ENCODE results near the gene MBD4.

DNA sequence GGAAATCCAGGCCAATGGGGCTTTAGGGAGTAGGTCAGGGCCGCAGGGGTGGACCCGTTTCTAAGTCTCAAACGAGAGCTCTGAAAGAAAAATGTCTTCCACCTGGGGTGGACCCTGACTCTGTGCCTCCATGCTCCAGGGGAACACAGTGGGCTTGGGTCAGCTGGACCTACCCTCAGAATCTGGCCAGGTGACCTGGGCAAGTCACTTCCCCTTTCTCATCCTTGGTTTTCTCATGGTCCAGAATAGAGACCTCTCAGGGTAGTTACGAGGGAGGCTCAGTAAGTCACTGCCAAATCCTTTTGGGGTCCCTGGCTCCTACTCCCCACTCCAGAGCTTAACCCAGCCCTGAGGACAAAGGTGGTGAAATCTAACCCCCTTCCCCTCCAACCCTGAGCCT is 37.1 kb downstream of the MBD4 start:
- TF ChIP-seq POLR2AphosphoS5 (IDR thresholded peaks at IDR 0.05; ENCODE audit: low read depth, low read length) (no peak), POLR2A (IDR thresholded peaks at IDR 0.05; ENCODE audit: low read depth, low read length) (no peak), TAF1 (IDR thresholded peaks at IDR 0.05; ENCODE audit: borderline replicate concordance, low read depth, low read length) (no peak)
